OCI-LY7 (cell line): Measurements from ENCODE around the gene RNASE1. TPM values are rescaled to one million over a fixed set of nuclear protein-coding genes. Genes with fewer than 3 reads are reported as not detected.
"Not testable (repeated sequence)": the region's sequence is repeated elsewhere in the genome, so short reads cannot be mapped to it uniquely, and the experiment has no call there.

Experiments used
- BruUV-seq: library from RNA; stranded (reverse); fragments of 400-500 nt; replicated peaks from 2 replicates; lab custom pipeline; 2021; lab: Mats Ljungman, UMichigan
- CTCF ChIA-PET: fragments of 300-600 bp; sonication (Branson Sonifier 250); formaldehyde crosslinking; loops from one replicate; lab custom pipeline; 2022; ENCODE audit warnings: antibody characterized with exemption; ENCODE audit not compliant: unreplicated experiment; lab: Charles Lee
- POLR2A ChIA-PET: fragments of 300-600 bp; sonication (Branson Sonifier 250); formaldehyde crosslinking; loops from one replicate; lab custom pipeline; 2022; ENCODE audit warnings: antibody characterized with exemption; lab: Charles Lee
- DNase-seq: peaks from one replicate; pipeline ENCODE4 v3.0.0-alpha.2; 2015; ENCODE audit warnings: low spot score
- H2AFZ ChIP-seq: fragments of 200-600 bp; sonication (generic), shearing (Covaris generic); 2 replicates; pipeline ENCODE4 v1.6.1; 2014; ENCODE audit warnings: mild to moderate bottlenecking, antibody characterized with exemption, low read length, moderate library complexity
- H3K27ac ChIP-seq: fragments of 200-600 bp; sonication (generic); 2 replicates; pipeline ENCODE4 v1.5.1; 2014; ENCODE audit warnings: mixed run types, low read depth, mild to moderate bottlenecking, moderate library complexity, low read length, inconsistent platforms; ENCODE audit not compliant: poor library complexity, severe bottlenecking
- H3K36me3 ChIP-seq: fragments of 200-600 bp; sonication (generic); 2 replicates; pipeline ENCODE4 v1.6.1; 2014; ENCODE audit warnings: mild to moderate bottlenecking, antibody characterized with exemption, low read length, moderate library complexity, mixed read lengths; ENCODE audit not compliant: insufficient read depth
- H3K4me1 ChIP-seq: fragments of 200-600 bp; sonication (generic); 2 replicates; pipeline ENCODE4 v1.5.1; 2014; ENCODE audit warnings: mild to moderate bottlenecking, low read length; ENCODE audit not compliant: insufficient read depth, poor library complexity, severe bottlenecking
- H3K4me2 ChIP-seq: fragments of 200-600 bp; sonication (generic); 2 replicates; pipeline ENCODE4 v1.6.1; 2014; ENCODE audit warnings: mild to moderate bottlenecking, low read length
- H3K4me3 ChIP-seq: fragments of 200-600 bp; sonication (generic); 2 replicates; pipeline ENCODE4 v1.5.1; 2014; ENCODE audit warnings: mild to moderate bottlenecking, low read depth, low read length; ENCODE audit not compliant: poor library complexity, severe bottlenecking
- H3K79me2 ChIP-seq: fragments of 200-600 bp; sonication (generic); 2 replicates; pipeline ENCODE4 v1.6.1; 2016; ENCODE audit warnings: low read depth, mild to moderate bottlenecking, low read length, moderate library complexity, mixed read lengths; ENCODE audit not compliant: insufficient read depth
- H3K9me2 ChIP-seq: fragments of 200-600 bp; sonication (generic); 2 replicates; pipeline ENCODE4 v1.6.1; 2016; ENCODE audit warnings: mild to moderate bottlenecking, low read length, mixed read lengths; ENCODE audit not compliant: insufficient read depth
- H3K9me3 ChIP-seq: fragments of 200-600 bp; sonication (generic); 2 replicates; pipeline ENCODE4 v1.6.1; 2014; ENCODE audit warnings: mild to moderate bottlenecking, mixed run types, low read length, mixed read lengths
- H4K20me1 ChIP-seq: fragments of 200-600 bp; sonication (generic); 2 replicates; pipeline ENCODE4 v1.6.1; 2014; ENCODE audit warnings: mild to moderate bottlenecking, antibody characterized with exemption, low read length, moderate library complexity, mixed read lengths; ENCODE audit not compliant: insufficient read depth
- EZH2phosphoT487 ChIP-seq: fragments of 200-600 bp; sonication (generic); IDR thresholded peaks from 2 replicates; pipeline ENCODE4 v1.6.1; 2018; ENCODE audit warnings: low read depth, borderline replicate concordance, mild to moderate bottlenecking, mixed run types, antibody characterized with exemption, low read length, moderate library complexity, mixed read lengths
- intact Hi-C: fragments of 100-400 bp; cut with micrococcal nuclease; formaldehyde crosslinking; loops from one replicate; pipeline ENCODE4 v1.10.0; 2022; ENCODE audit not compliant: unreplicated experiment
- total RNA-seq, 2 experiments: library from RNA; depleted of rRNA in 1 of 2; stranded (reverse); fragments of >200 nt in 1 of 2; shearing (Covaris generic) in 1 of 2; gene quantifications; 2 replicates each; pipeline ENCODE4 v1.2.3, GENCODE V29; 2014 to 2022
- TF ChIP-seq, protein P1 (sequence below): fragments of 200-600 bp; sonication (generic); conservative IDR thresholded peaks from 2 replicates; pipeline ENCODE4 v1.5.1; 2014; ENCODE audit warnings: mild to moderate bottlenecking, antibody characterized with exemption, low read length, moderate library complexity, mixed read lengths

Gene RNASE1
- total RNA-seq, 2 experiments from 2014 or later, result not detected

DNA sequence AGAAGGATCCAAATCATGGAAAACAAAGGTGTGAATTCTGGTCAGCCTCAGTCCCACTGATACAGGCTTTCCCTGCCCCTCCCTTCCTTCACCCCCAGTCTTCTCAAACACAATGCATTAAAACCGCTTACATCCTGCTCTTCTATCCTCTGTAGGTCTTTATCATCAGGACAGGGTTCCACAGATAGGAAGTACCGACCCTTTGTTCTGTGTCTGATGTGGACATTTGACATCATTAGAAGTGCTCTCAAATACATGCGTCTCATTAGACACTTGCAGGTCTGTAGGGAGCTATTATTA, 34.1 kb downstream of the RNASE1 start:
- ChIA-PET POLR2A (interaction anchor here (0.6 kb wide), 1 partner anchor 28 kb away, joined by 4 read pairs; no protein-coding TSS in a partner anchor), CTCF (no interaction called here)
- Histone ChIP-seq H3K9me2 (no peaks in the 10 kb centered on the region), H3K4me1 (no peaks in the 10 kb centered on the region), H3K9me3 (no peaks in the 10 kb centered on the region), H3K4me2 (no peak overlapping the region), H3K79me2 (no peaks in the 10 kb centered on the region), H3K4me3 (no peak overlapping the region), H3K36me3 (no peaks in the 10 kb centered on the region), H2AFZ (no peak overlapping the region), H3K27ac (no peak overlapping the region), H4K20me1 (no peaks in the 10 kb centered on the region)
- no TSS peak for BruUV-seq
- TF ChIP-seq, protein P1, sequence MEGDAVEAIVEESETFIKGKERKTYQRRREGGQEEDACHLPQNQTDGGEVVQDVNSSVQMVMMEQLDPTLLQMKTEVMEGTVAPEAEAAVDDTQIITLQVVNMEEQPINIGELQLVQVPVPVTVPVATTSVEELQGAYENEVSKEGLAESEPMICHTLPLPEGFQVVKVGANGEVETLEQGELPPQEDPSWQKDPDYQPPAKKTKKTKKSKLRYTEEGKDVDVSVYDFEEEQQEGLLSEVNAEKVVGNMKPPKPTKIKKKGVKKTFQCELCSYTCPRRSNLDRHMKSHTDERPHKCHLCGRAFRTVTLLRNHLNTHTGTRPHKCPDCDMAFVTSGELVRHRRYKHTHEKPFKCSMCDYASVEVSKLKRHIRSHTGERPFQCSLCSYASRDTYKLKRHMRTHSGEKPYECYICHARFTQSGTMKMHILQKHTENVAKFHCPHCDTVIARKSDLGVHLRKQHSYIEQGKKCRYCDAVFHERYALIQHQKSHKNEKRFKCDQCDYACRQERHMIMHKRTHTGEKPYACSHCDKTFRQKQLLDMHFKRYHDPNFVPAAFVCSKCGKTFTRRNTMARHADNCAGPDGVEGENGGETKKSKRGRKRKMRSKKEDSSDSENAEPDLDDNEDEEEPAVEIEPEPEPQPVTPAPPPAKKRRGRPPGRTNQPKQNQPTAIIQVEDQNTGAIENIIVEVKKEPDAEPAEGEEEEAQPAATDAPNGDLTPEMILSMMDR, result no peak
- no peak for TF ChIP-seq EZH2phosphoT487
- DNase-seq, result no peak
- intact Hi-C loops, result no loop called here

DNA sequence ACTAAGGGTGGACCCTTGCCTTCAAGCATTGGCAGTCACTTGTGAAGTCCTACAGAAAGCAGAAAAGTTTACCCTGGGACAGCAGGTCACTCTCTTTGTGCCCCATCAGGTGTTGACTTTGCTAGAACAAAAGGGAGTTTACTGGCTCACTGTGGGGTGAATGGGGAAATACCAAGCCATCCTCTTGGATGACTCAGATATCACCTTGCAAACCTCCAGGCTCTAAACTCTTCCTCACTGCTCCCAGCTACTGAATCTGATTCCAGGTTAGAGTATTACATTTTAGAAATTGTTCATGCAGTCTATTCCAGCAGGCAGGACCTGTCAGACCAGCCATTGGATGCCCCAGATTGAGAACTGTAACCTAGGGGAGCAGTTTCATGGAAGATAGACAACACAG, 41.7 kb downstream of the RNASE1 start:
- no peaks in the 10 kb centered on the region for H3K79me2 ChIP-seq
- ChIA-PET CTCF (no interaction called here), POLR2A (interaction anchor here (1.3 kb wide), 1 partner anchor 19 kb away, joined by 3 read pairs; no protein-coding TSS in a partner anchor)
- H3K4me2 ChIP-seq, result no peak overlapping the region
- no peaks in the 10 kb centered on the region for H3K9me3 ChIP-seq
- H3K27ac ChIP-seq, result no peak overlapping the region
- intact Hi-C loops, result no loop called here
- no peak for TF ChIP-seq EZH2phosphoT487
- TF ChIP-seq, protein P1, result no peak
- H3K9me2 ChIP-seq, result no peaks in the 10 kb centered on the region
- no peaks in the 10 kb centered on the region for H3K36me3 ChIP-seq
- H3K4me3 ChIP-seq, result no peak overlapping the region
- no peak for DNase-seq
- H4K20me1 ChIP-seq, result no peaks in the 10 kb centered on the region
- BruUV-seq, result no TSS peak
- H3K4me1 ChIP-seq, result no peaks in the 10 kb centered on the region
- no peak overlapping the region for H2AFZ ChIP-seq

DNA sequence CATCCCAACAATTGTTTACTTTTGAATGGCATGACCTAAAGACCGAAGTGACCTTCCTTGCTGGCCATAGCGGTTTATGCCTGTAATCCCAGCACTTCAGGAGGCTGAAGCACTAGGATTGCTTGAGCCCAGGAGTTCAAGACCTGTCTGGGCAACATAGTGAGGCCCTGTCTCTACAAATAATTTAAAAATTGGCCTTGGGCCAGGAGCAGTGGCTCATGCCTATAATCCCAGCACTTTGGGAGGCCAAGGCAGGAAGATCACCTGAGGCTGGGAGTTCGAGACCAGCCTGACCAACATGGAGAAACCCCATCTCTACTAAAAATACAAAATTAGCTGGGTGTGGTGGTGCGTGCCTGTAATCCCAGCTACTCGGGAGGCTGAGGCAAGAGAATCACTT, 43.2 kb downstream of the RNASE1 start:
- H3K4me2 ChIP-seq, H3K4me3 ChIP-seq, intact Hi-C loops, H3K9me2 ChIP-seq, H3K36me3 ChIP-seq, H3K79me2 ChIP-seq, H4K20me1 ChIP-seq, POLR2A ChIA-PET, H2AFZ ChIP-seq, H3K27ac ChIP-seq, DNase-seq, H3K4me1 ChIP-seq, H3K9me3 ChIP-seq, CTCF ChIA-PET, BruUV-seq: not testable (repeated sequence)
